Measurements from ENCODE around the gene TOMM5.
A peak's percentile ranks its signal among the peaks of the same experiment; 100 is the strongest.
"Not testable (repeated sequence)": the region's sequence is repeated elsewhere in the genome, so short reads cannot be mapped to it uniquely, and the experiment has no call there.

Gene TOMM5

DNA sequence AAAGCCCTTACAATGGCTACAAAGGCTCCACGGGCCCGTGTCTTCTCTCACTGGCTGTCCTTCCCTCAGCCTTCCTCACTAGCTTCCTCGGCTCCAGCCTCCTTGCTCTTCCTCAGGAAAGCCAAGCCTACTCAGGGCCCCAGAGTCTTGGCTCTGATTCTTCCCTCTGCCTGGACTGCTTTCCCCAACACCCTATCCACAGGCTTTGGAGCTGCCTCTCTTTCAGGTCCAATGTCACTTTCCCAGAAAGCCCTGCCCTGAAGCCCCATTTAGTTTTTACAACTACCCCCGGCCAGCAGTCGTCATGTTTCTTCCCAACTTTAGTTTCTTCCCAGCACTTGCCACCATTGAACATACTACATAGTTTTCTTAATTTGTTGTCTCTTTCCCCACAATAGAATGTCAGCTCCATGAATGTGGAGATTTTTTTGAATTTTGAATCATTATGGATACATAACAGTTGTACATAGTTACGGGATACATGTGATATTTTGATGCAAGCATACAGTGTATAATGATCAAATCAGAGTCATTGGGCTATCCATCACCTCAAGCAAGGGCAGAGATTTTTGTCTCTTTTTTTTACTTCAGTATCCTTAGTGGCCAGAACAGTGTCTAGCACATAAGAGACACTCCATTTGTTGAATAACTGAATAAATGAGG lies 17.5 kb upstream of the TOMM5 start:
- no peak for DNase-seq

DNA sequence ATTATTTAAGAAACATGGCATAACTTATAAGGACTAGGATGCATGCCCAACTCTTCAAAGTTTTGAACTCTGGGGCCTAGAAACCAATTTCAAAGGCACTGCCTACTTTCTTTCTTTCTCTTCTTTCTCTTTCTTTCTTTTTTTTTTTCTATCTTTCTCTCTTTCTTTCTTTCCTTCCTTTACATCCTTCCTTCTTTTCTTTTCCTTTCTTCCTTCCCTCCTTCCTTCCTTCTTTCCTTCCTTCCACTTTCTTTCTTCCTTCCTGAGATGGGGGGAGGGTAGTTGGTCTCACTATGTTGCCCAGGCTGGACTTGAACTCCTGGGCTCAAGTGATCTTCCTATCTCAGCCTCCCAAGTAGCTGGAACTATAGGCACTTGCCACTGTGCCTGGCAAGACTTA lies 15.9 kb upstream of the TOMM5 start:
- no peak for DNase-seq

DNA sequence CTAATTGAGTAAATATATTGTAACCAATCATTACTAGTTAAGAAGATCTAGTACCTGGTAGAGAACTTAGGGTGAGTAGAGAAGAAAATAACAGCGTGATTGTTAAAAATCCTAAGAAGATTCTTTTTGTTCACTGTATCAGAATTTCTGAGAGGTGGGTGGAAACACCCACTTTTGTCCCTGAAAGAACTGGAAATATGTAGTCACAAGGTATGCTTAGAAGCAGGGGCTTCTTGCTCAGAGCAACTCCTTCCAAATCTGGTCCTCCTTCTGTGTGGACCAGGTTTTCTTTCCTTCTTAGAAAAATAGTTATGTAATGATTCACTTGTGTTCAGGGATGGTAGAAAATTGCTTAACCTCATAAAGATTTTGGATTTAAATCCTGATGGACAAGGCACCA lies 11.9 kb upstream of the TOMM5 start:
- no peak for DNase-seq

DNA sequence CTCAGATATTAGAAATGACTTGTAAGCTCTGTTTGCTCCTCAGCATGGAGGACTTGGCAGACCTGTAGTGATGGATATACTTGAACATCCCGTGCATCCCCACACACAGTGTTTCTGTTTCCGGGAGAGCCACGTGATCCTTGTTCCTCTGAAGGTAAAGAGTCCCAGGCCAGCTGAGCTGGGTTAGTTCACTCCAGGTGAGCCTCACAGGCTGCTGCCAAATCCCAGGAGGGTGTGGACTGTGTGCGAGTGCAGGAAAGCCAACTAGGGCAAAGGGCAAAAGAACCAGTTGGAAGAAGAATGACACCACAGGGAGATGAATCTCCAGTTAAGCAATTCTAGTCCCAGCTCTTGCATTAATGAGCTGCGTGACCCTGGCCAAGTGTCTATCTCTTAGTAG lies 10.4 kb upstream of the TOMM5 start:
- no peak for DNase-seq

DNA sequence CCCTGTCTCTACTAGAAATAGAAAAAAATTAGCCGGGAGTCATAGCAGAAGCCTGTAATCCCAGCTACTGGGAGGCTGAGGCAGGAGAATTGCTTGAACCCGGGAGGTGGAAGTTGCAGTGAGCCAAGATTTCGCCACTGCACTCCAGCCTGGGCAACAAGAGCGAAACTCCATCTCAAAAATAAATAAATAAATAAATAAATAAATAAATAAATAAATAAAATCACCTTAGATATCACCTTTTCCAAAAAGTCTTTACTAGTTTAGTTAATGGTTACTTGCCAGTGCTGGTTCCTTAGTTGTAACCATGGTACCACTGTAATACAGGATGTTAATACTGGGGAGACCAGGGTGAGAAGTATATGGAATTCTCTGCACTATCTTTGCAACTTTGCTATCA lies 9.7 kb upstream of the TOMM5 start:
- DNase-seq: not testable (repeated sequence)

DNA sequence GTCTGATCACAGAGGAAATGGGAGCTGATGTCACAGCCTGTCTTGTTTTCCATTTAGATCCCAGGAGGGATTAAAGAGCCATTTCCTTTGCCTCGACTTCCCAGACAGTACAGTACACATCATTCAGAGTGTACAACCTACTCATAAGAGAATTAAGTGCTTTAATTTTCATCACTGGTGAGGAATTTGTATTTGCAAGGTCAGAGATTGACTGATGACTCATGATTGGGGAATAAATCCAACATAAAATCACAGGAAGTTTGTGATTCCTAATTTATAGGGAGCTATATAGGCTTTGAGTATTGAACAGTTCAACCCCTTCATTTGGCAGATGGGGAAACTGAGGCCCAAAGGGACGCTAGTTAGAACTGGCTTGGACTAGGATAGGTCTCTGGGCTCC lies 4.1 kb upstream of the TOMM5 start:
- DNase-seq: no peak

DNA sequence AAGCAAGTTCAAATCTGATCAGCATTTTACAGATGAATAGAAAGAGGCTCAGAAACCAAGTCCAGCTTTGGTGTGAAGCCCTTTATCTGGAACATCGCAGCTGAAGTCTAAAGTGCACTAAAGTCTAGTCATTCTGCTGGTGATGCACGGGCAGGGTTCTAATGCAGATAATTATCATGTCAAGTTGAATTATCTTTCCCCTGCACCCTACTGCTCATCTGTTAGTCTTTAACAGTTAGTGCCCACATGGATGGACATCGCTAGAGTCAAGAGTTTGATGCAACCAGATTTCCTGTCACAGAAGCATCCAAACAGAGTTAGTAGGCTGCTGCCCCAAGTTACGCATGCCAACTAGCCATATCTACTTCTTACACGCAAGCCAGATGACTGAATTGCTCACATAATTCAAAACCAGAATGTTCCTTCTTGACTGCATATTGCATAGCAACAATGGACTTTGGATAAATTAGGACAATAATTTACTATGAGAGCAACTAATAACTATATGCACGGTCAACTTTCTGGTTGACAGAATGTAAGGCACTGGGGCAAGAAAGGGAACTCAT lies 1.6 kb upstream of the TOMM5 start:
- DNase-seq: peak; percentile 57

DNA sequence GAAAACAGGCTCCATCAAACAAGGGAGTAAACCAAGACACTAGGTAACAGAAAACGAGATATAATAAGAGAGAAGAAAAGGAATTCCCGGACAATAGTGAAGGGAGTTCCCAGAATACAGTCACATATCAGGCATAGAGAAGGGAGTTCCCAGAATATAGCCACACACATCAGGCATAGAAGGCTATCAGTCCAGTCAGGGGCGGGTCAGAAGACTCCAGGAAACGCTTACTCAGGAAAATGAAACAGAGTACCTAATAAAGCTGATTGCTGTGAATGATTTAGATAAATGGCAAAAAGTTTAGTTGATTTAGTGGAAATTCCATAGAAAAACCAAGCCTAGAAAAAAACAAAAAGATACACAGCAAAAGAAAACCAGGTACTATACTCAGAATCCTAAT lies 4.9 kb downstream of the TOMM5 start:
- DNase-seq: no peak

DNA sequence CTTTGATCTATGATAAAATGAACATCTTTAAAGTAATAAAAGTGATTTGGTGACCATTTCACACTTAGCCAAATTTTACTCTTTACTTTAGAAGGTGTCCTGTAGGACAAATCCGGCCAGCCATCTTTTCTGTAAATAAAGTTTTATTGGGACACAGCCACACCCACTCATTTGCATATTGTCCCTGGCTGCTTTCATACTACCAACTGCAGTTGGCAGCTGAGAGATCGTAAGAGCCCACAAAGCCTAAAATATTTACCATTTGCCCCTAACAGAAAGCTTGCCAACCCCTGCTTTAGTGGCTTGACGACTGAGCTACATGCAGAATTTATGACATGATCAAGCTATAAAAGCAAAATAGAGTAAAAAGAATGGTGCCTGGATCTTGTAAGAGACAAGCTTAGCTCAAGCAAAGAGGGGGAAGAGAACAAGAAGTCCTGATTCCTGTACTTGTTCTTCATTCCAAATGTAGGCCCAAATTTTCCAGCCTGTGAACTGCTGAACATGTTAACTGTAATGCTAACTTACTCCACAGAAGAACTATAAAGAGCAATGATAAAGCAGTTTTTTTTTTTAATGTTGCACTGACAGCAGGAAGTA lies 8.8 kb downstream of the TOMM5 start:
- no peak for DNase-seq

DNA sequence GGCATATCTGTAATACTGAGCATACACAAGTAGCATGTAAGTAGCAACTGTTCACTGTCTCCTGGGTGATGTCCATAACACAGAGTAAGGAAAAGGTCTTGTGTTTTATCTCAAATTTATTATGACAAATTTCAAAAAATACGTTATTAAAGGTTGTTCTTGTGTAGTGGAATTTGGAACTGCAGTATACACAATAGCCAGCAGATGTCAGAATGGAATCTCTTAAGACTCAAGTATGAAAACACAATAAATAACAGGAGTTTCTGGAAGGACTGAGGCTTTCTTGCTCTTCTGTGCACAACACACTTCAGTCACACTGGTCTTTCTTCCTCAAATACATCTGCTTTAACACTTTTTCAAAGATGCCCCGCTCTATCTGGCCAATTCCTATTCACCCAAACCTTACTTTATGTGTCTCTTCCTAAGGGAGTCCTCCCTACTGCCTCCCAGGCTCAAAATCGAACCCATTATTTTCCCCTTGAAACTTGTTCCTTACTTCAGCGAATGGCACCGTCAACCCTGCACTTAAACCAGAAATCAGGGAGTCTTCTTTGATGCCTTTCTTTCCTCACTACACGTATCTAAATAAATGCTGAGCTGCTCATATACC lies 9.7 kb downstream of the TOMM5 start:
- peak; percentile 67 for DNase-seq

DNA sequence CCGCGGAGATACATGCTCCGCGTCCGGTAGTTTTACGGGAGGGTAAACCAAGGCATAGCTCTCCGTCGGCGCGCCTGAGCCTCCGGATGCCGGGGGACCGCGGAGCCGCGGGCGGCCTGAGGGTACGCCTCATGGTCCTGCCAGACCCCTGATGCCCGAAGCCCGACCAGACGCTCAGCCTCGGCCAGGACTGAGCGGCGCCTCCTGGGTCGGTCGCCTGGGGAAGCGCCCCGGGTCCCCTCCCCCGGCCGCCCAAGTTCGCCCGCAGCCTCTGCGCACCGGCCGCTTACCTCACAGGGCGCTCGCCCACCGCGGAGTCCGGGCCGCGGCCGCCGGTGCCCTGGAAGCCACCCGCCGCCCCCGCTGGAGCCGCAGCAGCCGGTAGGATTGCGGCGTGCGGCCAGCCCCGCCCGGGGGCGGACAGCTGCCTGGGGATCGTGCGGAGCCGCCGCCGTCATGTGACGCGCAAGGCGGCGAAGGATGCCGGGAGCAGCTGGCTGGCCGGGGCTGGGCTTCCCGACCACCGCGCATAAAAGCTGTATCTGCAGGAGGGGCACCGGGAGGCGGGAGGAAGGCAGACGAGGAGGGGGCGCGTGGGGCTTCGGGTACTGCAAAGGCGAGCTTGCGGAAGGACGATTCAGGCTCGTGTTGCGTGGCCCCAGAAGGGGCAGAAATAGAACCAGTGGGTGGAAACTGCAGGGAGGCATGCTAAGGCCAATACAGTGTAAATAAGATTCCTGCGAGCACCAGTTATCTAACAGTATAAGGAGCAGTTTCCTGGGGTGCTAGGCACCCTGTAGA lies 16.3 kb downstream of the TOMM5 start, which contains the start of gene FBXO10:
FBXO10 (minus strand) TSS at position 460 of the 801 bp plus-strand sequence. CDS start 34,612 bp downstream, outside the sequence.
- DNase-seq: peak; percentile 41

DNA sequence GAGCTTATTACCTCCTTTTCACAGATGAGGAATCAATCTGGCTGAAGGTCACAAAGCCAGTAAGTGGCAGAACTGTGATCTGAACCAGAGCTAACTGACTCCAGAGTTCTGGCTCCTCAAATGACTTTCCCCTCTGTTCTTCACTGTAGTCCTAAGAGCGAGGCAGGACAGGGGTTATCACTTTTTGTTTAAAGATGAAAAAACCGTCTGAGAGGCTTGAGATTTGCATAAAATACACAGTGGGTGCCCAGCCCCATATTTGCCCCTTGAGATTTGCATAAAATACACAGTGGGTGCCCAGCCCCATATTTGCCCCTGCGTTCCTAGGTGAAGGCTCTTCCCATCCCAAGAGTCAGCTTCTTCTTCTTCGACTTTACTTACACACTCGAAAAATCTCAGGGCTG lies 16.9 kb downstream of the TOMM5 start:
- no peak for DNase-seq

DNA sequence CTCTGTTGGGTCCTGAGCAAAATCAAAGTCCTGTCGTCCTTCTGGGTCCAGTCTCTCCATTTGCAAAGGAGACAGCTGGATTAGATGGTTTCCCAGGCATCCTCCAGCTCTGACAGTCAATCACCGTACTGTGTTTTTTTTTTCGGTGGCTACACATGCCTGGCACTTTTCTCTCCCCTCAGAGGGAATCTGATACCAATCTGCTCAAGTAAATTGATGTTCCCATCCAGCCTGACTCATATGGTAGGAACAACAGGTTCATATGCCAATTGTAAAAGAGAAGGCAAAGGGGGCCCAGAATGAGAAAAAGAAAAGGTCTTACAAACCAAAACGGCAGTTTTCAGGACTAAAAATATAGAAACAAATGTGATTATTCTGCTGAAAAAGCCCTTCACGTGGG lies 17.4 kb downstream of the TOMM5 start:
- DNase-seq: no peak

DNA sequence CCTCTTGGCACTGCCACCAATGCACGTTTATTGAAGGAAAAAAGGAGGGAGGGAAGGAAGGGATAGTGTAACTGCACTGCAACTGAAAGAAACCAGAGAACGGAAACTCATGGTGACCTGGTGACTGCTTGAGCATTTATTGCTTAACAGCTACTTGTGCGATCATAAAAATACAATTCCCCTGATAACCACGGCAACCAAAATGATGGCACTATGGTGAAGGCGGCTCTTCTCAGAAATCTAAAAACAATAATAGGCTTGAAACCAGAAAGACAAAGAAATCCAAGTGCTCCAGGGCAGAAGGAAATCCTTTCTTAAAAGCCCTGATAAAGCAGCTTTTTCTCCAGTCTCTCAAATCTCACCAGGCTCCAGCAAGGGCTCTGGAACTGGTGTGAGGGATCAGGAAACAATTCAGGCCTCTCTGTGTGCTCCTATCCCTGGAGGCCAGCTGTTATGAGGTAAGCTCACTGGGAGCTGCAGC lies 18.1 kb downstream of the TOMM5 start:
- DNase-seq: no peak

DNA sequence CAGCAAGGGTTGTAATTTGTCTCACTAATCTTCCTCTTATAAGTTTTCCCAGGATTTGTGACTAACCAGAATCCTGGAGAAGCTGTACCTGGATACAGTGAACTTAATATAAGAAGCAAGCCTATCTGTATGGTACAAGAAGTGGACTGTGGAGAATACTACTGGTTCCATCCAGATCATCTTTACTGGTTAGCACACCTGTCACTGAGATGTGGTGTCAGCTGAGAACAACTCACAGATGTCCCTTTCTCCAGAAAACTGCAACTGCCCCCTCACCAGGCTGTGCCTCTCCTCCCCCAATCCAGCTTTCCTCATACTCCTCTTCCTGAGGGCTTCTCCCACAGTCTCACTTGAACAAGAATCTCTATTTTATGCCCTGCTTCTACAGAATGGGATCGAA lies 21.1 kb downstream of the TOMM5 start:
- no peak for DNase-seq

DNA sequence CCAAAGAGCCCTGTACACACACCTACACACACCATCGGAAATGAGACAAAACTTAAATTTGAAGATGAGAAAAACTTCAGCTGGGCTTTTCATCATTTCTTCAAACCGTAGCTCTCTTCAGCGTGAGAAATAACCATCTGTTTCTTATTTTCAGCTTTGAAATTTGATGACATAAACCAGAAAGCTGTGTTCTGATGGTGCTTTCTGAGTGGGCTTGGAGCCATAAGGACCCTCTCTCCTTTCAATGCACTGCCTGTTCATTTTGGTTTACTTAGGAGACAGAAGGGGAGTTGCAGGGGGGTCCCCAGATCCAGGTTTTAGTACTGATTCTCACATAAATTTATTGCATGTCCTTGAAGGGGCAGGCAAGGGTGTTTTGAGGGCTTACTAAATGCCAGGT lies 25.7 kb downstream of the TOMM5 start:
- DNase-seq: no peak

DNA sequence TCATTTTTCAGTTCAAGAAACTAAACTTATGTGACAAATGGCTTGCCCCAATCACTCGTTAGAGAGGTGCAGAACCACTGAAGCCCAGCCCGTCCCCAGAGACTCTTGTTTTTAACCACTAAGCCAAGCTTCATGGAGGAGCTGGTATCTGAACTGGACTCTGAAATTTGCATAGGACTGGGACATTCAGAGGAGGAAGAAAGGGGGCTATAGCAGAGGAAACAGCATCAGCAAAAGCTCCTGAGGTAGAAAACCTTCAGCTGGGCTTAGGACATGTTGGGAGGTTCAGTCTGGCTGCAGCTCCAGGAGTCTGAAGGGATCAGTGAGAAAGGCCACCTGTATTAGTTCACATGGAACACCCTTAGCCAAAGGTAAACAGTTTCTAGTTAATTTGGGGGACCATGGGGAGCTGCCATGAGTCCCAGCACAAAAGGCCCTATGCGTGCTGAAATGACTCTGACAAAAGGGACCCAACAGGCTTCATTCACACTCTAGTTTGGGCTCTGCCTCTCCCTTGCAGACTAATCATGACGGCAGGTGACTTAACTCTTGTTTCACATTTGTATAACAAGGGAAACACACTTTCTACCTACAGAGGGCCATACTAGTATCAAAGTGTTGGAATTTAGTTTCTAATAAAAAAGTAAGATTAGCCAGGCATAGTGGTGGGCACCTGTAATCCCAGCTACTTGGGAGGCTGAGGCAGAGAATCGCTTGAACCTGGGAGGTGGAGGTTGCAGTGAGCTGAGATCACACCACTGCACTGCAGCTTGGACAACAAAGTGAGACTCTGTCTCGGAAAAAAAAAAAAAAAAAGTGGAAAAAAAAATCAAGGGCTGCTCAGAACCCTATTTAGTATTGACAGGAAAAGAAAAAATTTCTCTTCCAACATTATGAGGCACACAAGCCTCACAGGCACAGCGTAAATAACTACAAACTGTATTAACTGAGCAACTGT lies 26.5 kb downstream of the TOMM5 start:
- DNase-seq: no peak

DNA sequence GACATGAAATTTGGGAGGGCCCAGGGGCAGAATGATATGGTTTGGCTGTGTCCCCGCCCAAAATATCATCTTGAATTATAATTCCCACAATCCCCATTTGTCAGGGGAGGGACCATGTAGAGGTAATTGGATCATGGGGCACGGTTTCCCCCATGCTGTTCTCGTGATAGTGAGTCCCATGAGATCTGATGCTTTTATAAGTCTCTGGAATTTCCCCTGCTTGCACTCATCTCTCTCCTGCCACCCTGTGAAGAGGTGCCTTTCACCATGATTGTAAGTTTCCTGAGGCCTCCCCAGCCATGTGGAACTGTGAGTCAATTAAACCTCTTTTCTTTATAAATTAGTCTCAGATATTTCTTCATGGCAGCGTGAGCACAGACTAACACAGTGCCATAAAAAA lies 27.5 kb downstream of the TOMM5 start:
- DNase-seq: no peak

DNA sequence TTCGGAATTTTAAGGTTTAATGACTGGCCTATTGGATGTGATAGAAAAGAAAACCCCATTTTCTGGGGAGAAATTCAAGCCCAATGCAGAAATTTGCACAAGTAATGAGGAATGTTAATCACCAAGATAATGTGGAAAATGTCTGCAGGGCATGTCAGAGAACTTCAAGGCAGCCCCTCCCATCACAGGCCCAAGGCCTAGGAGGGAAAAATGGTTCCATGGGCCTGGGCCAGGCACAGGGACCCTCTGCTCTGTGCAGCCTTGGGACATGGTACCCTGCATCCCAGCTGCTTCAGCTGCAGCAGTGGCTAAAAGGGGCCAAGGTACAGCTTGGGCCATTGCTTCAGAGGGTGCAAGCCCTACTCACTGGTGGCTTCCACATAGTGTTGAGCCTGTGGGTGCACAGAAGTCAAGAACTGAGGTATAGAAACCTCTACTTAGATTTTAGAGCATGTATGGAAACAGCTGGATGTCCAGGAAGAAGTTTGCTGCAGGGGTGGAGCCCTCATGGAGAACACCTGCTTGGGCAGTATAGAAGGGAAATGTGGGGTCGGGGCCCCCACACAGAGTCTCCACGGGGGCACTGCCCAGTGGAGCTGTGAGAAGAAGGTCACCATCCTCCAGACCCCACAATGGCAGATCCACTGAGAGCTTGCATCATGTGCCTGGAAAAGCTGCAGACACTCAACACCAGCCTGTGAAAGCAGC lies 28.4 kb downstream of the TOMM5 start:
- peak; percentile 9 for DNase-seq

DNA sequence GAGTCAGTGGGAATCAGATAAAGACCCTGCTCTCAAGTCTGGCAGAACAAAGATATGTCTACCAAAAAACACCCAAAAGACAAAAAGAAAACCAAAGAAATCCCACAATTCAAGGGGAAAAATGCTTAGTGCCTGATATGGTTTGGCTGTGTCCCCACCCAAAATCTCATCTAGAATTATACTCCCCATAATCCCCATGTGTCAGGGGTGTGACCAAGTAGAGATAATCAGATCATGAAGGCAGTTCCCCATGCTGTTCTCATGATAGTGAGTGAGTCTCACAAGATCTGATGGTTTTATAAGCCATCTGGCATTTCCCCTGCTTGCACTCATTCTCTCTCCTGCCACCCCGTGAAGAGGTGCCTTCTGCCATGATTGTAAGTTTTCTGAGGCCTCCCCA lies 29.6 kb downstream of the TOMM5 start:
- DNase-seq: peak; percentile 39

DNA sequence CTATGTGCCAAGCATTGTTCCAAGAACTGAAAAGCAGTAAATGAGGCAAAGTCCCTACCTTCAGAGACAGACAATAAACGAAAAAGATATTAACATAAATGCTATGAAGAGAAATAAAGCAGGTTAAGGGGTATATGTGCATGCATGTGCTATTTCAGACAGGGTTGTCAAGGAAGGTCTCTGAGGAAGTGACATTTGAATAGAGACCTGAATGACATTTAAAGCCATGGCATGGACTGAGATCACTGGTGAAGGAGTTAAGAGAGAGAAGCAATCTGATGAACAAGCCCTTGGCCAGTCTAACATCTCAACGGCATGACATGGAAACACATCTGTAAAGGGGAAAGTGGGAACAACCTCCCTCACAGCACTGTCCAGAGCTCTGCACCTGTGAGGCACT lies 30.7 kb downstream of the TOMM5 start:
- no peak for DNase-seq
